ENCODE results near the gene LINGO3. TPM values are rescaled to one million over a fixed set of nuclear protein-coding genes. Genes with fewer than 3 reads are reported as not detected.

The LINGO3 gene
- total and polyA plus RNA-seq, 10 of the 15 experiments (the other 5 are each of a cell fraction or from before 2014, with no cell fraction given): 0.09 to 2.0 (median 0.40) TPM; not detected in 5

DNA sequence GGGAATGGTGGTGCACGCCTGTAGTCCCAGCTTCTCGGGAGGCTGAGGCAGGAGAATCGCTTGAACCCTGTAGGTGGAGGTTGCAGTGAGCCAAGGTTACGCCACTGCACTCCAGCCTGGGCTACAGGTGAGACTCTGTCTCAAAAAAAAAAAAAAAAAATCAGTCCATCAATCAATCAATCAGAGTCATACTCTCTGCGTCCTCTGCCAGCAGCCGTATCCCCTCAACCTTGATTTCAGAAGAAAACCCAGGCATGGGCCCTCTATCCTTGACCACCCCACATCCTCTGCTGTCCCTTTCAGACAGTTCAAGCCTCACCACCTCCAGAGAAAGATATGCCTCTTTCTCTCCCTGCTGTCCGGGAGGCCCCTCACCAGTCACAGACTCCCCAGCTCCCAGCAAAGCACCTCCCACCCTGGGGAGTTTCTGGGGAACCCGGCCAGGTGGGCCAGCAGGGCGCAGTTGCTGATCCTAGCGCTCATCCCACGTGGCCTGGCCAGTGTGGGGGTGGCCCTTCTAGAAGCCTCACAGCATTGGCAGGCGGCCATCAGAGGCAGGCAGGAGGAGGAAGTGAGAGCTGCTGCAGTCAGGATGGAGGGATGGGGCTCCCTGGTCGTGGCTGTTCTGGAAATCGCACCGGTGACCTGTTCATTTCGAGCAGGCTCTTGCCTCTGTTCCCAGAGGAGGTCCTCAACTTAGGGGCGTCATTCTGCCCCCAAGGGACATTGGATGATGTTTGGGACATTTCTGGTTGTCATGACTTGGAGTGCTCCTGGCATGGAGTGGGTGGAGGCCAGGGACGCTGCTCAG lies 41.6 kb downstream of the LINGO3 start (continued):
- TF ChIP-seq, protein P1, sequence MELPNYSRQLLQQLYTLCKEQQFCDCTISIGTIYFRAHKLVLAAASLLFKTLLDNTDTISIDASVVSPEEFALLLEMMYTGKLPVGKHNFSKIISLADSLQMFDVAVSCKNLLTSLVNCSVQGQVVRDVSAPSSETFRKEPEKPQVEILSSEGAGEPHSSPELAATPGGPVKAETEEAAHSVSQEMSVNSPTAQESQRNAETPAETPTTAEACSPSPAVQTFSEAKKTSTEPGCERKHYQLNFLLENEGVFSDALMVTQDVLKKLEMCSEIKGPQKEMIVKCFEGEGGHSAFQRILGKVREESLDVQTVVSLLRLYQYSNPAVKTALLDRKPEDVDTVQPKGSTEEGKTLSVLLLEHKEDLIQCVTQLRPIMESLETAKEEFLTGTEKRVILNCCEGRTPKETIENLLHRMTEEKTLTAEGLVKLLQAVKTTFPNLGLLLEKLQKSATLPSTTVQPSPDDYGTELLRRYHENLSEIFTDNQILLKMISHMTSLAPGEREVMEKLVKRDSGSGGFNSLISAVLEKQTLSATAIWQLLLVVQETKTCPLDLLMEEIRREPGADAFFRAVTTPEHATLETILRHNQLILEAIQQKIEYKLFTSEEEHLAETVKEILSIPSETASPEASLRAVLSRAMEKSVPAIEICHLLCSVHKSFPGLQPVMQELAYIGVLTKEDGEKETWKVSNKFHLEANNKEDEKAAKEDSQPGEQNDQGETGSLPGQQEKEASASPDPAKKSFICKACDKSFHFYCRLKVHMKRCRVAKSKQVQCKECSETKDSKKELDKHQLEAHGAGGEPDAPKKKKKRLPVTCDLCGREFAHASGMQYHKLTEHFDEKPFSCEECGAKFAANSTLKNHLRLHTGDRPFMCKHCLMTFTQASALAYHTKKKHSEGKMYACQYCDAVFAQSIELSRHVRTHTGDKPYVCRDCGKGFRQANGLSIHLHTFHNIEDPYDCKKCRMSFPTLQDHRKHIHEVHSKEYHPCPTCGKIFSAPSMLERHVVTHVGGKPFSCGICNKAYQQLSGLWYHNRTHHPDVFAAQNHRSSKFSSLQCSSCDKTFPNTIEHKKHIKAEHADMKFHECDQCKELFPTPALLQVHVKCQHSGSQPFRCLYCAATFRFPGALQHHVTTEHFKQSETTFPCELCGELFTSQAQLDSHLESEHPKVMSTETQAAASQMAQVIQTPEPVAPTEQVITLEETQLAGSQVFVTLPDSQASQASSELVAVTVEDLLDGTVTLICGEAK (IDR thresholded peaks at IDR 0.05; ENCODE audit: borderline replicate concordance): no peak
- no peak for TF ChIP-seq CBX5 (IDR thresholded peaks at IDR 0.05; ENCODE audit: low read depth)
- TF ChIP-seq, protein P2, sequence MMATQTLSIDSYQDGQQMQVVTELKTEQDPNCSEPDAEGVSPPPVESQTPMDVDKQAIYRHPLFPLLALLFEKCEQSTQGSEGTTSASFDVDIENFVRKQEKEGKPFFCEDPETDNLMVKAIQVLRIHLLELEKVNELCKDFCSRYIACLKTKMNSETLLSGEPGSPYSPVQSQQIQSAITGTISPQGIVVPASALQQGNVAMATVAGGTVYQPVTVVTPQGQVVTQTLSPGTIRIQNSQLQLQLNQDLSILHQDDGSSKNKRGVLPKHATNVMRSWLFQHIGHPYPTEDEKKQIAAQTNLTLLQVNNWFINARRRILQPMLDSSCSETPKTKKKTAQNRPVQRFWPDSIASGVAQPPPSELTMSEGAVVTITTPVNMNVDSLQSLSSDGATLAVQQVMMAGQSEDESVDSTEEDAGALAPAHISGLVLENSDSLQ (IDR thresholded peaks at IDR 0.05): peak; percentile 83
- TF ChIP-seq, protein P3, sequence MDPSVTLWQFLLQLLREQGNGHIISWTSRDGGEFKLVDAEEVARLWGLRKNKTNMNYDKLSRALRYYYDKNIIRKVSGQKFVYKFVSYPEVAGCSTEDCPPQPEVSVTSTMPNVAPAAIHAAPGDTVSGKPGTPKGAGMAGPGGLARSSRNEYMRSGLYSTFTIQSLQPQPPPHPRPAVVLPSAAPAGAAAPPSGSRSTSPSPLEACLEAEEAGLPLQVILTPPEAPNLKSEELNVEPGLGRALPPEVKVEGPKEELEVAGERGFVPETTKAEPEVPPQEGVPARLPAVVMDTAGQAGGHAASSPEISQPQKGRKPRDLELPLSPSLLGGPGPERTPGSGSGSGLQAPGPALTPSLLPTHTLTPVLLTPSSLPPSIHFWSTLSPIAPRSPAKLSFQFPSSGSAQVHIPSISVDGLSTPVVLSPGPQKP (IDR thresholded peaks at IDR 0.05; ENCODE audit: low read depth, low read length): no peak
- TF ChIP-seq SREBF2 (IDR thresholded peaks at IDR 0.05; ENCODE audit: low read length): no peak
- no peak for TF ChIP-seq ZNF384 (IDR thresholded peaks at IDR 0.05; ENCODE audit: borderline replicate concordance, low read depth, low read length)
- no peak for TF ChIP-seq ZNF207 (IDR thresholded peaks at IDR 0.05; ENCODE audit: borderline replicate concordance)
- no peak for TF ChIP-seq MYB (IDR thresholded peaks at IDR 0.05; ENCODE audit: borderline replicate concordance, low read depth, low read length)
- TF ChIP-seq SMARCA5 (IDR thresholded peaks at IDR 0.05): no peak
- no peak for TF ChIP-seq NFYB (IDR thresholded peaks at IDR 0.05; ENCODE audit: insufficient read depth, low read depth, low read length)
- 0 out of 2 replicates have a peak, but pooled peaks have one; percentile 14 for TF ChIP-seq ATF7 (IDR thresholded peaks at IDR 0.05; ENCODE audit: low read depth)
- TF ChIP-seq, protein P4, sequence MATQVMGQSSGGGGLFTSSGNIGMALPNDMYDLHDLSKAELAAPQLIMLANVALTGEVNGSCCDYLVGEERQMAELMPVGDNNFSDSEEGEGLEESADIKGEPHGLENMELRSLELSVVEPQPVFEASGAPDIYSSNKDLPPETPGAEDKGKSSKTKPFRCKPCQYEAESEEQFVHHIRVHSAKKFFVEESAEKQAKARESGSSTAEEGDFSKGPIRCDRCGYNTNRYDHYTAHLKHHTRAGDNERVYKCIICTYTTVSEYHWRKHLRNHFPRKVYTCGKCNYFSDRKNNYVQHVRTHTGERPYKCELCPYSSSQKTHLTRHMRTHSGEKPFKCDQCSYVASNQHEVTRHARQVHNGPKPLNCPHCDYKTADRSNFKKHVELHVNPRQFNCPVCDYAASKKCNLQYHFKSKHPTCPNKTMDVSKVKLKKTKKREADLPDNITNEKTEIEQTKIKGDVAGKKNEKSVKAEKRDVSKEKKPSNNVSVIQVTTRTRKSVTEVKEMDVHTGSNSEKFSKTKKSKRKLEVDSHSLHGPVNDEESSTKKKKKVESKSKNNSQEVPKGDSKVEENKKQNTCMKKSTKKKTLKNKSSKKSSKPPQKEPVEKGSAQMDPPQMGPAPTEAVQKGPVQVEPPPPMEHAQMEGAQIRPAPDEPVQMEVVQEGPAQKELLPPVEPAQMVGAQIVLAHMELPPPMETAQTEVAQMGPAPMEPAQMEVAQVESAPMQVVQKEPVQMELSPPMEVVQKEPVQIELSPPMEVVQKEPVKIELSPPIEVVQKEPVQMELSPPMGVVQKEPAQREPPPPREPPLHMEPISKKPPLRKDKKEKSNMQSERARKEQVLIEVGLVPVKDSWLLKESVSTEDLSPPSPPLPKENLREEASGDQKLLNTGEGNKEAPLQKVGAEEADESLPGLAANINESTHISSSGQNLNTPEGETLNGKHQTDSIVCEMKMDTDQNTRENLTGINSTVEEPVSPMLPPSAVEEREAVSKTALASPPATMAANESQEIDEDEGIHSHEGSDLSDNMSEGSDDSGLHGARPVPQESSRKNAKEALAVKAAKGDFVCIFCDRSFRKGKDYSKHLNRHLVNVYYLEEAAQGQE (IDR thresholded peaks at IDR 0.05; ENCODE audit: low read depth, low read length): no peak
- TF ChIP-seq KLF5 (IDR thresholded peaks at IDR 0.05; ENCODE audit: partially characterized antibody): no peak
- TF ChIP-seq MYC (IDR thresholded peaks at IDR 0.05; ENCODE audit: insufficient read depth, insufficient read length, insufficient replicate concordance, low read length, severe bottlenecking): peak; percentile 36

All from GM12878 (cell line).